ENCODE data around the gene GEMIN2. TPM values are rescaled to one million over a fixed set of nuclear protein-coding genes. Genes with fewer than 3 reads are reported as not detected.

Gene GEMIN2
- total RNA-seq, 3 donors from 2014 or later (not counting 1 experiment from before 2014, with no cell fraction given): 8.4 to 12.8 (median 10.0) TPM

GRCh38 chr14:39145266-39145966 is 31.3 kb downstream of the GEMIN2 start:
- Histone ChIP-seq H3K36me3 (ENCODE audit: control insufficient read depth, insufficient read depth, low read length) (peaks cover 24% of the 10 kb centered on the region), H3K27ac (ENCODE audit: low read length) (no peak overlapping the region), H3K4me3 (ENCODE audit: low read length) (no peak overlapping the region), H3K4me1 (ENCODE audit: control insufficient read depth, insufficient read depth, low read length) (peaks cover 2% of the 10 kb centered on the region), H3K27me3 (ENCODE audit: control insufficient read depth, insufficient read depth, low read length) (no peaks in the 10 kb centered on the region), H3K9me3 (ENCODE audit: control insufficient read depth, insufficient read depth, low read length) (peaks cover 3% of the 10 kb centered on the region)
- intact Hi-C loops (cut with micrococcal nuclease): no loop called here
- no peak overlapping the region for H3K27ac Mint-ChIP-seq
- H3K9me3 Mint-ChIP-seq: no peaks in the 10 kb centered on the region
- H3K4me3 Mint-ChIP-seq: no peak overlapping the region
- no peaks in the 10 kb centered on the region for H3K27me3 Mint-ChIP-seq (ENCODE audit: low read depth in 2 of 2)
- DNase-seq: no peak
- WGBS (ENCODE audit: insufficient coverage): 87% methylated on average over 5 of the region's 7 CpGs
- H3K36me3 Mint-ChIP-seq: peaks cover 14% of the 10 kb centered on the region
- TF ChIP-seq CTCF (IDR thresholded peaks at IDR 0.05): no peak
- H3K4me1 Mint-ChIP-seq: peaks cover 7 to 15% of the 10 kb centered on the region in 2 donors
- ATAC-seq: no peak

DNA sequence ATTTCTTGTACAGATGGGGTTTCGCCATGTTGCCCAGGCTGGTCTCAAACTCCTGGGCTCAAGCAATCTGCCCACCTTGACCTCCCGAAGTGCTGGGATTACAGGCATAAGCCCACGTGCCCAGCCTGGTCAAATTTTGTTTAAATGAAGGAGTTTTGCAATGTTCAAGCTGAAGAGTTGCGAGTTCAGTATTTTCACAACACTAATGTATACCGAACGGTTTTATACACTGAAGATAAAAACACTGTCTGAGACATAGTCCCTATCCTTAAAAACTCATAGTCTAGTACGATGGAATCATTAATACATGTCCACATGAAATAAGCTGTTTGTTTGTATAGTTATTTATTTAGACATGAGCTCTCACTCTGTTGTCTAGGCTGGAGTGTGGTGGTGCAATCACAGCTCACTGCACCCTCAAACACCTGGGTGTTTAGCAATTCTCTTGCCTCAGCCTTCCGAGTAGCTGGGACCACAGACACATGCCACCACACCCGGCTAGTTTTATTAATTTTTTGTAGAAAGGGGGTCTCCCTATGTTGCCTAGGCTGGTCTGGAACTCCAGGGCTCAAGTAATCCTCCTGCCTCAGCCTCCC is 40.6 kb downstream of the GEMIN2 start:
- Mint-ChIP-seq H3K27me3 (ENCODE audit: low read depth in 2 of 2) (no peaks in the 10 kb centered on the region), H3K9me3 (no peaks in the 10 kb centered on the region), H3K27ac (no peak overlapping the region), H3K4me1 (no peaks in the 10 kb centered on the region), H3K4me3 (no peak overlapping the region), H3K36me3 (peaks cover 8% of the 10 kb centered on the region)
- no peaks in the 10 kb centered on the region for H3K4me1 ChIP-seq (ENCODE audit: control insufficient read depth, insufficient read depth, low read length)
- no peak overlapping the region for H3K4me3 ChIP-seq (ENCODE audit: low read length)
- DNase-seq (no peak), ATAC-seq (no peak)
- H3K9me3 ChIP-seq (ENCODE audit: control insufficient read depth, insufficient read depth, low read length): no peaks in the 10 kb centered on the region
- 95% methylated on average over 6 of the region's 9 CpGs for WGBS (ENCODE audit: insufficient coverage)
- no peaks in the 10 kb centered on the region for H3K27me3 ChIP-seq (ENCODE audit: control insufficient read depth, insufficient read depth, low read length)
- H3K27ac ChIP-seq (ENCODE audit: low read length): no peak overlapping the region
- intact Hi-C loops (cut with micrococcal nuclease): no loop called here
- TF ChIP-seq CTCF (IDR thresholded peaks at IDR 0.05): no peak
- H3K36me3 ChIP-seq (ENCODE audit: control insufficient read depth, insufficient read depth, low read length): peaks cover 52% of the 10 kb centered on the region

DNA sequence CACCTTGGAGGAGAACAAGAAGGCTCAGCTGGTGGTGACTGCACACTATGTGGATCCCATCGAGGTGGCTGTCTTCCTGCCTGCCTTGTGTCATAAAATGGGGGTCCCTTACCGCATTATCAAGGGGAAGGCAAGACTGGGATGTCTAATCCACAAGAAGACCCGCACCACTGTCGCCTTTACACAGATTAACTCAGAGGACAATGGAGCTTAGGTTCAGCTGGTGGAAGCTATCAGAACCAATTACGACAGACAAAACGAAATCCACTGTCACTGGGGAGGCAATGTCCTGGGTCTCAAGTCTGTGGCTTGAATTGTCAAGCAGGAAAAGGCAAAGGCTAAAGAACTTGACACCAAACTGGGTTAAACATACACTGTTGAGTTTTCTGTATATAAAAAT is 43.4 kb downstream of the GEMIN2 start:
- DNase-seq: no peak
- Mint-ChIP-seq H3K4me1 (peaks cover 16 to 18% of the 10 kb centered on the region in 2 donors), H3K4me3 (no peak overlapping the region), H3K27me3 (ENCODE audit: low read depth in 2 of 2) (no peaks in the 10 kb centered on the region), H3K36me3 (peaks cover 14% of the 10 kb centered on the region), H3K27ac (no peak overlapping the region), H3K9me3 (no peaks in the 10 kb centered on the region)
- H3K4me1 ChIP-seq (ENCODE audit: control insufficient read depth, insufficient read depth, low read length): no peaks in the 10 kb centered on the region
- 98% methylated on average over 6 of the region's 6 CpGs for WGBS (ENCODE audit: insufficient coverage)
- intact Hi-C loops (cut with micrococcal nuclease): no loop called here
- no peak for ATAC-seq
- no peak overlapping the region for H3K4me3 ChIP-seq (ENCODE audit: low read length)
- no peaks in the 10 kb centered on the region for H3K9me3 ChIP-seq (ENCODE audit: control insufficient read depth, insufficient read depth, low read length)
- no peaks in the 10 kb centered on the region for H3K27me3 ChIP-seq (ENCODE audit: control insufficient read depth, insufficient read depth, low read length)
- peaks cover 50% of the 10 kb centered on the region for H3K36me3 ChIP-seq (ENCODE audit: control insufficient read depth, insufficient read depth, low read length)
- H3K27ac ChIP-seq (ENCODE audit: low read length): no peak overlapping the region
- TF ChIP-seq CTCF (IDR thresholded peaks at IDR 0.05): no peak

Measured in natural killer cell (primary cell).